Muscle of arm (tissue), 12 donors: Measurements from ENCODE around the gene IER3. TPM values are rescaled to one million over a fixed set of nuclear protein-coding genes. Genes with fewer than 3 reads are reported as not detected.
"Not testable (repeated sequence)": the region's sequence is repeated elsewhere in the genome, so short reads cannot be mapped to it uniquely, and the experiment has no call there.

Experiments
- DNase-seq: peaks from one replicate; pipeline ENCODE4 v3.0.0-alpha.2; 2013
- polyA plus RNA-seq, 12 donors: library from polyadenylated mRNA; unstranded; fragments of 120-200 nt; gene quantifications; one replicate each; pipeline ENCODE4 v1.2.1, GENCODE V29; 2013; ENCODE audit not compliant: insufficient read length in 12 of 12

The IER3 gene
- polyA plus RNA-seq, 12 donors: 7.2 to 18.7 (median 11.0) TPM; not detected in 1

DNA sequence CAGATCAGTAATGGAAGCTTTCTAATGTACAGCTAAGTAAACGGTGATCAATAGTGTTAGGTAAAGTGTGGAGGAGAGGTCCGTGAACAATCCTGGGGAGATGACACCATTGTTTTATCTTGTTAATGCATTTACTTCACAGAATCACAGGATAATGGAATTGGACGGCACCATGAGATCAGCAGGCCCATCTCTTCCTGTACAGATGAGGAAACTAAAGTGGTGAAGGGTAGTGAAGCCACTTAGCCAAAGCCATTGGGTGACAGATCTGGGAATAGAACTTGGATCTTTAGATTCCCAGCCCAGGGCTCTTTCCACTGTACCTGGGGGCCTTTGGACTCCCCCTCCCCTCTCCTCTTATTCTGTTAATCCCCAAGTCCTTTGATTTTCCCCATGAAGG, 26.2 kb upstream of the IER3 start:
- no peak for DNase-seq

DNA sequence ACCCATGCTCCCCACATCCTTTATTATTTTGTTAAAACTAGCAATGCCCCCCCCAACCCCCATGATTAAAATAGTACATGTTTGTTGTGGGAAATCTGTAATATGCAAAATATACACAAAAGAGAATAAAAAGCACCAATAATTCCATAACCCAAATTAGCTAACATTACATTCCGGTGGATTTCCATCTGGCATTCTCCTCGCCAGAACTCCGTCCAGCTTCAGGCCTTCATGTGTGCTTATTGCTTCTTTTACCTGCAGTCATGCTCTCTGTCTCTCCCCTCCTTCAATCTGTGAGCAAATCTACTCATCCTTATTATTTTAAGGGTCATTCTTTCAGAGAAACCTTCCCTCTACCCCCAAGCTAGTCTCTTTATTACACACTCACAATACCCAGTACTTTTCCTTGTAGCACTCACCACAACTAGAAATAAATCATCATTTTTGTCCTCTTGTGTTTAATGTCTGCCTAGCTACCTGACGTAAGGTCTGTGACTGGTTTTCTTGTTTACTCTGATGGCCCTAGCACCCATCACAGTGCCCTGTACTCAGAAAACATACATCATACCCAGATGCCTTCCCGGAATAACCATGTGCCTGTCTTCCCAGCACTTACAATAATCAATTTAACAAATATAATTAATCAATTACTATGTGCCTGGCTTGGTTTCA, 25.6 kb upstream of the IER3 start:
- no peak for DNase-seq

DNA sequence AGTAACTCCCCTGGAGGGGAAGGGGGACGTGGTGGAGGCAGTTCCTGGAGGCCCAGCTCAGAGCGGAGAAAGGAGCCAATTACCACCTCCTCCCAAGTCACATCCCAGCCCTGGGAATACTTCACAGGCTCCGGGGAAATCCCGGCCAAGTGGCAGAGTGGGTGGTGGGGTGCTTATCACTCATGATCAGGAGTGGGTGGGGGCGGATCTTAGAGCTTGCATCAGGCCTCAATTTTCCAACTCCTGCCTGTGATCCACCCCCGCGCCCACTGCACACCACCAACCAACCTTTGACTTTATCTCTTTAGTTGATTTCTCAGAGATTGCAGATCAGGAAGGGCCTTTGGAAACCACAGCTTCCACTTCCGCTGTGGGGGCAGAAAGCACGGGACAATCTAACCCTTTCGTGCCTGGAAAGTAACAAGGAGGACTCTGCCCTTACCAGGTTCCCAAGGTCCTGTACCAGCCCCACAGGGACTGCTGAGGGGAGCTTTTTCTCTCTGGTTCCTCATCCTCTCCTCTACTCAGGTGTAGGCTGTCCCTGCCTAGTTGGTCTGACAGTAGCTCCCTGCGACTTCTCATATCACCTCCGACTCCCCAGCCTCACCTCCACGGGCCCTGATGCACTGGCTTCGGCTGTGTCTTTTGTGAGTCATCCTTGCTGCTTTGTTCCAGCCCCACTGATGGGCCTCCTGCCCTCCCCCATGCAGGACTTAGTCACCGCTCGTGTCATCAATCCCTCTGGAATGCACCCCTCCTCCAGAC, 24.9 kb upstream of the IER3 start:
- no peak for DNase-seq

DNA sequence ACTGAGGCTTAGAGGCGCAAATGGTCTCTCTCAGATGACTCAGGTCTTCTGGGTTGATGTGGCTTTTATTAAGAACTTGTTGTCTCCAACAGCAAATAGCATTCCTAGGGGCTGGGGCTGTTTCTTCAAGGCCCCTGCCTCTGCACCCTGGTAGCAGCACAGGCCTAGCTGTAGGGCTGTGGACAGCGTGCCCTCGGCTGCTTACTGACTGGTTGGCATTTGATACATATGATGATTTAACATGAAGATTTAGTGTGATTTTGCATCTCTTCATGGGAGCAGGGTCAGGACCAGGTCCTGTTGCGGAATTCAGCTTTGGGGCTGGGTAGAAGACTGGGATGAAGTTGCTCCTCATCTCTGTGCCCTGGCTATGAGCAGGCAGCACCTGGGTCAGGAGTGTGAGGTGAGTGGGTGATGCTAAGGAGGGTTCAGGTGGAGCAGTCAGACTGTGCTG, 24.3 kb upstream of the IER3 start:
- no peak for DNase-seq

DNA sequence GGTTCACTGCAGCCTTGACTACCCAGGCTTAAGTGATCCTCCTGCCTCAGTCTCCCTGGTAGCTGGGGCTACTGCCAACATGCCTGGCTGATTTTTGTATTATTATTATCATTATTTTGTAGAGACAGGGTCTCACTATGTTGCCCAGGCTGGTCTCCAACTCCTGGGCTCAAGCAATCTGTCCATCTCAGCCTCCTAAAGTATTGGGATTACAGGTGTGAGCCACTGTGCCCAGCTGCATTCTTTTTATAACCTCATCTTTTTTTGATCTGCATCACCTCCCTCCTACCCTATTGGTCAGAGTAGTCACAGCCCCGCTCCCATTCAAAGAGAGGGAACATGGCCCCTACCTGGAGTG, 23.6 kb upstream of the IER3 start:
- no peak for DNase-seq

DNA sequence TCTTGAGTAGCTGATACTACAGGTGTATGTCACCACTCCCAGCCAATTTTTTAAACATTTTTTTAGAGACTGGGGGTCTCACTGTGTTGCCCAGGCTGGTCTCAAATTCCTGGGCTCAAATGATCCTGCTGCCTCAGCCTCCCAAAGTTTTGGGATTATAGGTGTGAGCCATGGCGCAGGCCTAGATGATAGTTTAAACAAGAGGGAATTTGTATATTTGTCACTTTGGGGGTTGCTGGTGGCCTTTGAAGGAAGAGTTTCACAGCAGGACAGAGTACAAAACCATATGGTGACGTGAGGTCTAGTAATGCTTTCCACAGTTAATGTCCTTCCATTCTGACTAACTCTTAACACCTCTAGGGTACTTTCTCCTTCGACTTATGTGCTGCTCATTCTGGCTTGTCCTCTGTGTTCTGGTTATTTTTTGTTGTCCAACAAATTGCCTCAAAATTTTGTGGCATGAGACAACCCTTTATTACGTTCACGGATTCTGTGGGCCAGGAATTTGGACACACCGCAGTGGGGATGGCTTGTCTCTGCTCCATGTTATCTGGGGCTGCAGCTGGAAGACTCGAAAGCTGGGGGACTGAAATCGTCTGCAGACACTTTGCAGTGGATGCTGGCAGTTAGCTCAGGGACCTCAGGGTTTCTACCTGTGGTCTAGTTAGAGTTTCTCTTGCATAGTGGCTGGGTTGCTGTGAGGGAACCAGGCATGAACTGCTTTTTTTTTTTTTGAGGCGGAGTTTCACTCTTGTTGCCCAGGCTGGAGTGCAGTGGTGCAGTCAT, 23.0 kb upstream of the IER3 start:
- DNase-seq: no peak

DNA sequence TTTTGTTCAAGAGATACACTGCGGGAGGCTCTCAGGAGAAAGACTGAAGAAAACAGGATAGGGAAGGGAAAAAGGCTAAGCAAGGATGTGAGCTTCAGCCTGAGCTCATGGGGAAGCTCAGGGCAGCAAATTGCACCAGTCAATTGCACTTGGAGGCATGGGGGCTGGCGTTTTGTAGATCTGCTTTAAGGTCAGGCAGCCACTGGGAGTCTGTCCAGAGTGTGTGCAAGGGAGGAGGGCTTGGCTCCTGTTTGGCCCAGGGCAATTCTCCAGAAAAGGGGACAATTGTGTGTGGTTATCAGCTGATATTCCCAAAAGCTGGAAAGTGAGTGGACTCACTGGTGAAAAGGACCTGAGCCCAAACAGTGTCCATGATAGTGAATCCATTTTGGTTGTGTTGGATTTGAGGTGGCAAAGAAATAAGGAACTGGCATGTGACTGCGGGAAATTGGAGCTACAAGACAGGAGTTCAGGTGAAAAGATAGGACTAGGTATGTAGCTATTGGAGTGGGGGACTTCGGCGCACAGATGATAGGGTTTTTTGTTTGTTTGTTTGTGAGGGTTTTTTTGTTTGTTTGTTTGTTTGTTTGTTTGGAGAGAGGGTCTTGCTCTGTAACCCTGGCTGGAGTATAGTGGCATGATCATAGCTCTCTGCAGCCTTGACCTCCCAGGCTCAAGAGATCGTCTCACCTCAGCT, 22.3 kb upstream of the IER3 start:
- DNase-seq: no peak

DNA sequence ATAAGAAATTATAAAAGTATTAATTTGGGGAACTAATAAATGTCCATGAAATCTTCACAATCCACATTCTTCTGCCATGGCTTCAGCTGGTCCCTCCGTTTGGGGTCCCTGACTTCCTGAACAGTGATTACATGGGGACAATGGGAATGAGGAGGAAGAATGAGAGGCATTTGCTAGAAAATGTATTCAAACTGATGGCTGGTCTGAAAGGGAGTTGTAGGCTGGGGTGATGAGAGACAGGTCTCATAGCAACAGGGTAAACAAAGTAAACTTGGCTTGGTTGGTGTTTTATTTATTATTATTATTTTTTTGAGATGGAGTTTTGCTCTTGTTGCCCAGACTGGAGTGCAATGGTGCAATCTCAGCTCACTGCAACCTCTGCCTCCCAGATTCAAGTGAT, 21.1 kb upstream of the IER3 start:
- DNase-seq: not testable (repeated sequence)

DNA sequence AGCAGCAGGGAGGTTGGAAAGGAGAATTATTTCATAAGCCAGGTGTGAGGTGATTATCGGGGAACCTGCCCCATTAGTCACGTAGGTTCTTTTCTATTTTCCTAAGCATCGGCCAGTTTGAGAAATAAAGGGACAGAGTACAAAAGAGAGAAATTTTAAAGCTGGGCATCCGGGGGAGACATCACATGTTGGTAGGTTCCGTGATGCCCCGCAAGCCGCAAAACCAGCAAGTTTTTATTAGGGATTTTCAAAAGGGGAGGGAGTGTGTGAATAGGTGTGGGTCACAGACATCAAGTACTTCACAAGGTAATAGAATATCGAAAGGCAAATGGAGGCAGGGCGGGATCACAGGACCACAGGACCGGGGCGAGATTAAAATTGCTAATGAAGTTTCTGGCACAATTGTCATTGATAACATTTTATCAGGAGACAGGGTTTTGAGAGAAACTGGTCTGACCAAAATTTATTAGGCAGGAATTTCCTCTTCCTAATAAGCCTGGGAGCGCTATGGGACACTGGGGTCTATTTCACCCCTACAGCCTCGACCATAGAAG, 20.2 kb upstream of the IER3 start:
- DNase-seq: not testable (repeated sequence)

DNA sequence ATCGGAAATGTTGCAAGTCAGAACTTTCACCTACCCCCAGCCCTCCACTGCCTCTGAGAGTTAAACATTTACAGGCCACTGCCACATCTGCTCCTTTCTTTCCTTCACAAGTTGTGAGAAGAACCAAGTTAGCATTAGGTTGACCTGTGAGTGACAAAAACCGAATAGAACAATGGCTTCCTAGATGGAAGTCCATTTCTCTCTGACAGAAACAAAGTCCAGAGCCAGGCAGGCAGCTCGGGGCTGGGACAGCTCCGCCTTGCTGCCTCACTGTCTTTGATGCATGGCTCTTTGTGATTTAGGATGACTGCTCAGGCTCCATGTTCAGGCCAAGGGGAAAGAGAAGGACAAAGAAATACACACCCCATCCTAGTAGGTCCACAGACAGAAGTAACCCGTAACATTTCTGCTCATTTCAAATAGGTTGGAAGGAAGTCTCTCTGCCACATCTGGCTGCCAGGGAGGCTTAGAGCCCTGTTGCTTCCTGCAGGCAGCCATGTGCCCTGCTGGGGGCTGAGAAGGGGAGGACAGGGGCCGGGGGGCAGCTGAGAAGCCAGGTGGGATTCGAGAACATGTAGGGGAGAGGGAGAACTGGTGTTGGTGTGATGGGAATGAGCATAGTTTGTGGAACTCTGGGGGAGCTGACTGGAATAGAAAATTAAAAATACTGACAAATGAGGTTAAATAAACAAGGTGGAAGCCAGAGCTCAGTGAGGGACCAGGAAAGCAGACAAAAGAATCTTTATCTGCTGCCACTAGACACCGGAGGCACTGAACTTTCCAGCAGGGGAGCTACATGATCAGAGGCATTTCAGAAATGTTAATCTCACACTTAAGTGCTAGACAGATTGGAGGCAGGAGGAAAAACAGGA, 19.5 kb upstream of the IER3 start:
- no peak for DNase-seq

DNA sequence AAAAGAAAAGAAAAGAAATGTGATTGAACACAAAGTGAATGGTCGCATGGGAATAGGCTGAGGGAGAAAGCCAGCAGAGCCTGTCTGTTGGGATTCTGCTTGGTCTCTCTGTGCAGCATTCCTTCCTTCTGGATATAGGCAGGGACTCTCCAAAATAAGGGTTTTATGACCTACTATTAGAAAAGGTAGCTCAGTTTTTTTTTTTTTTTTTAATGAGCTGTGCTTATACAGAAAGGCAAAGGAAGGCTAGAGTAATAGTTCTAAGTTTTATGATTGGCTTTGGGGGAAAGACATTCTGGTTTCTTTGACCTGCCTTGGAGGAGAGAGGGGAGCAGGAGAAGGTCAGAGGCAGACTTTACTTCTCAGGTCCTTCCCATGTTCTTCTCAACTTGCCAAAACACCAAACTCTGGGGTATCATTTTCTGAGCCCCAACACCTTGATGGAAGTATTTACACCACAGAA, 18.8 kb upstream of the IER3 start:
- DNase-seq: no peak

DNA sequence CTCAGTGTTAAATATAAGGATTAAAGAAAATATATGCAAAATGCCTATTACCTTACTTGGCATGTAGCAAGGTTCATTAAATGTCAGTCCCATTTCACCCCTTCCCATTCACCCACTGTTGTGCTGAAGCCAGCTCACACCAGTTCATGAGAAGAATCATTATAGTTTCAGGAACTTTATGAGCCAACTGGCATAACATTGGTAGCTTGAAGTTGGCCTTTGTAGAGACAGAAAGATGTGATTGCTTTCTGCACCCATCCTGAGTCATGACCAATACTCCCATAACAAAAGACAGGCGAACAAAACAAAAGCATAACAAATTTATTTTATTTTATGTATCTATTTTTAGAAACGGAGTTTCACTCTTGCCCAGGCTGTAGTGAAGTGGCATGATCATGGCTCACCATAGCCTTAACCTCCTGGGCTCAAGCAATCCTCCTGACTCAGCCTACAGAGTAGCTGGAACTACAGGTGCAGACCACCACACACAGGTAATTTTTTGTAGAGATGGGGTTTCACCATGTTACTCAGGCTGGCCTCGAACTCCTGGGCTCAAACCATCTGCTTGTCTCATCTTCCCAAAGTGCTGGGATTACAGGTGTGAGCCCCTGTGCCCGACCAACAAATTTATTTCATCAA, 17.6 kb upstream of the IER3 start:
- no peak for DNase-seq

DNA sequence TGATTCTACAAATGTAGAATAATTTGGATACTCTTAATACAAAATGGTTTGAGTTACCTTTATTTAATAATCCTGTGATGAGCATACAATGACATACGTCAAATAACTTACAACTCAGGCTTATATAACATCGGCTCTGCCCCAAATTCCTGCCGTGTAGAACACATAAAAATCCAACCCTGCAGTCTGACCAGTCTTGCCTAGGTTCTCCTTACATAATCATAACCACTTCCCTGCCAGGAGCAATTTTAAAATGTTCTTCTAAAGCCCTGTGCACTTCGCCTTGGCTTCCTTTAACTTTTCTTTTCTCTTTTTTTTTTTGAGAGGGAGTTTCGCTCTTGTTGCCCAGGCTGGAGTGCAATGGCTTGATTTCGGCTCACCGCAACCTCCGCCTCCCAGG, 16.2 kb upstream of the IER3 start:
- DNase-seq: no peak

DNA sequence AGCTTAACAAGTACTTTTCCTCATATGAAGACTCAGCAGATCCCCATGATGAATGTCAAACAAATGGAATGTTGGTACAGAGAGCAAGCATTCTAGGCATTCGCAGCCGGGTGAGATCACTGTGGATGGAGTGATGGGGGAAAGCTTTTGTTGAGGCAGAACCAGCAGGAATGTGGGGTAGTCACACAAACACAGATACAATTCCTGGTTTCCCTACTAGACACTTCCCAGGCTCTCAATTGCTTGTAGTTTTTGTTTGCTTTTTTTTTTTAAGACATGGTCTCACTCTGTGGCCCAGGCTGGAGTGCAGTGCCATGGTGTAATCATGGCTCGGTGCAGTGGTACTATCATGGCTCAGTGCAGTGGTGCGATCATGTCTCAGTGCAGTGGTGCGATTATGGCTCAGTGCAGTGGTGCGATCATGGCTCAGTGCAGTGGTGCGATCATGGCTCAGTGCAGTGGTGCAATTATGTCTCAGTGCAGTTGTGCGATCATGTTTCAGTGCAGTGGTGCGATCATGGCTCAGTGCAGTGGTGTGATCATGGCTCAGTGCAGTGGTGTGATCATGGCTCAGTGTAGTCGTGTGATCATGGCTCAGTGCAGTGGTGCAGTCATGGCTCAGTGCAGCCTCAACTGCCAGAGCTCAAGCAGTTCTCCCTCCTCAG, 15.4 kb upstream of the IER3 start:
- DNase-seq: no peak

DNA sequence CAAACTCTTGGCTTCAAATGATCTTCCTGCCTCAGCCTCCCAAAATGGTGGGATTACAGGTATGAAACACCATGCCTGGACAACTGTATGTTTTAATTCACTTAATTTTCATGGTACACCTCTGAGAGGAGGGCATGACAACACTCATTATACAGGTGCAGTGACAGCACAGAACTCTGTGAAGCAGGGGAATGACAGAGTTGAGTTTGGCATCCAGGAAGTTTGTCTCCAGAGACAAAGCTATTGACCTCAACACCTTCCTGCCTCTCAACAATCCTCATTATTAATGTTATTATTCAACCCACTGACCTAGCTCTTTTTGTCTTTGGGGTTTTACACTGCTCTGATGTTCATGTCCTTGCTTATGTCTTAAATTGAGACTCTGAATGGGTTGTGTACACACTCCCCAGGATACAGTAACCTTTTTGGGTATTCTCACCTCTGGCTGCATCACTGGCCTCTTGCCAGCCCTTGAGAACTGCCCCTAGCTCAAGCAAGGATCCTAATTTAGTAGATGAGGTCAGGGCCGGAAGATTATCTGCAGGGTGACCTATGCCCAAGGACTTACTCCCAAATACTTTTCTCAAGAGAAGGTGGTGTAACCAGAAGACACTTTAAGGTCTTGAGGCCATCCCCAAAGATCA, 13.0 kb upstream of the IER3 start:
- no peak for DNase-seq

DNA sequence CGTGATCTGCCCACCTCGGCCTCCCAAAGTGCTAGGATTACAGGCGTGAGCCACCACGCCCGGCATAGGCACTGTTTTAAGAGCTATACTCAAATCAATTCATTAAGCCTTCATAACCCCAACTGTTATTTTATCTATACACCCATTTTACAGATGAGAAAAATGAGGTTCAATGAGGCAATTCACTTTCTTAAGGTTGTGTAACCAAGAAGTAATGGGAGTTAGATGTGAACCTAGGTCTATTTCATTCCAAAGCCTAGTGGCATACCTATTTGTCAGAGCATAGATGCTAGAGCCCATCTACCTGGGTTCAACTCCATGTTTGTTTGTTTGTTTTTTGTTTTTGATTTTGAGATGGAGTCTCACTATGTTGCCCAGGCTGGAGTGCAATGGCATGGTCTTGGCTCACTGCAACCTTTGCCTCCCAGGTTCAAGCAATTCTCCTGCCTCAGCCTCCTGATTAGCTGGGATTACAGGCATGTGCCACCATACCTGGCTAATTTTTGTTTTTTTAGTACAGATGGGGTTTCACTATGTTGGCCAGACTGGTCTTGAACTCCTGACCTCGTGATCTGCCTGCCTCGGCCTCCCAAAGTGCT, 12.2 kb upstream of the IER3 start:
- DNase-seq: not testable (repeated sequence)

DNA sequence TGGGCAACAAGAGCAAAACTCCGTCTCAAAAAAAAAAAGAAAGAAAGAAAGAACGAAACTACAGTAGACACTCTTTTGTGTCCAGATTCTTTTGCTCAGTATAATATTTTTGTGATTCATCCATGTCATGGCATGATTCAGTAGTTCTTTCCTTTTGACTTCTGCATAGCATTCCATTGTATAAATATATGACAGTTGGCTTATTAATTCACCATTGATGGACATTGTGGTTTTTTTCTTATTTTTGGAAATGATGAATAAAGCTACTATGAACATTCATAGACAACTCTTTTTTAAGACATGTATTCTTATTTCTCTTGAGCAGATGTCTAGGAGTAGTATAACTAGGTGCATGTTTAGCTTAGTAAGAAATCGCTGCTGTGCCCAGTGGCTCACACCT, 10.3 kb upstream of the IER3 start:
- DNase-seq: no peak

DNA sequence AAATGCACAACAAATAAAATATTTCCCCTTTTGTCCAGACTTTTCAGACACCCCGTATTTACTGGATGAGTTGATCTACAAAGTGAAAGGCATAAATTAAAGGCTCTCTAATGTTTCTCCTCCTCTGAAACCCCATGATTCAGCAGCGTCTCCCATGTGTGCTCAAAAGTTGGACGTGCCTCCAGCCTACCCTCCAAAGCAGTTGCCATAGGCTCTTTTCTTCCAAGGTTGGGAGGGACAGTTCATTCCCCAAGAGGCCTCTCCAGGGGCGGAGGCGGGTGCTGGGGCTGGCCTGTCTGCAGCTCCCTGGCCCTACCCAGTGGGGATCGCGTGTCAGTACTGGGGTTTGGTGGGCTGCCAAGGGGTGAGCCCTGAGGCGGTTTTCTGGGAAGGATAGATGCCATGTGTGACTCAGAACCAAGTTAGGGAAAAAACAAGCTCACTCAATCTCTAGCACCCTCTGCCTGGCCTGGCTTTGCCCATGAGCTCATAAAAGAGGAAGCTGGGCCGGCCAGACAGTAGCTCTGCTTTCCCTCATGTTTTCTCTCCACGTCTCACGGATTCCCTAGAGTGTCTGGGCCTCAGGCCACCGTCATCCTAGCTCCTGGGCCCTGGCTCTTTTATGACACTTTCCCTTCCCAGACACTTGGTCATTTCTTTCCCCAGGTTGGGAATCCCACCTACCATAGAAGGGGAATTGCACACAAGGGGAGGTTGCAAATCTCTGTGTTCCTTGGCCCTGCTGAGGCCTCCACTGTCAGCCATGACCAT, 8.0 kb upstream of the IER3 start:
- peak; percentile 66 for DNase-seq
